ENCODE results near the gene RHEX. TPM values are rescaled to one million over a fixed set of nuclear protein-coding genes. Genes with fewer than 3 reads are reported as not detected.

The RHEX gene
- total RNA-seq, 1 donor from 2014 or later: not detected

- Histone ChIP-seq H3K36me3 (no peaks in the 10 kb centered on the region), H3F3A (ENCODE audit: low read depth) (no peaks in the 10 kb centered on the region), H3K79me2 (ENCODE audit: low read depth) (no peaks in the 10 kb centered on the region), H3K9me3 (ENCODE audit: low read depth) (no peaks in the 10 kb centered on the region), H3K4me2 (no peak overlapping the region), H3K27ac (no peak overlapping the region), H3K4me3 (no peak overlapping the region), H3K27me3 (no peaks in the 10 kb centered on the region), H4K20me1 (ENCODE audit: low read depth) (no peaks in the 10 kb centered on the region), H3K9ac (no peak overlapping the region), H3K4me1 (no peaks in the 10 kb centered on the region), H2AFZ (replicated peaks) (no peak overlapping the region)
- TF ChIP-seq CTCF (IDR thresholded peaks at IDR 0.05) (no peak), EZH2phosphoT487 (IDR thresholded peaks at IDR 0.05) (no peak), EZH2 (IDR thresholded peaks at IDR 0.05) (no peak)
- peaks cover 5% of the 10 kb centered on the region for H3K9me3 Mint-ChIP-seq
- no peak overlapping the region for H3K27ac Mint-ChIP-seq
- H3K36me3 Mint-ChIP-seq: no peaks in the 10 kb centered on the region
- H3K4me1 Mint-ChIP-seq: peaks cover 29% of the 10 kb centered on the region
- H3K27me3 Mint-ChIP-seq (ENCODE audit: insufficient read depth, low read depth): peaks cover 8% of the 10 kb centered on the region
- no peak for DNase-seq (ENCODE audit: low spot score)
- H3K4me3 Mint-ChIP-seq: no peak overlapping the region
These were observed 82.3 kb downstream of the RHEX start for GRCh38 chr1:206135248-206135647.

- Histone ChIP-seq H3K27me3 (no peaks in the 10 kb centered on the region), H3K36me3 (no peaks in the 10 kb centered on the region), H3K4me2 (no peak overlapping the region), H3K9ac (no peak overlapping the region), H3K79me2 (ENCODE audit: low read depth) (no peaks in the 10 kb centered on the region), H3K27ac (no peak overlapping the region), H3K4me3 (no peak overlapping the region), H3K9me3 (ENCODE audit: low read depth) (no peaks in the 10 kb centered on the region), H2AFZ (replicated peaks) (no peak overlapping the region), H3F3A (ENCODE audit: low read depth) (no peaks in the 10 kb centered on the region), H3K4me1 (no peaks in the 10 kb centered on the region), H4K20me1 (ENCODE audit: low read depth) (no peaks in the 10 kb centered on the region)
- no peak overlapping the region for H3K4me3 Mint-ChIP-seq
- DNase-seq (ENCODE audit: low spot score): no peak
- peak overlapping the region; percentile 53 for H3K27ac Mint-ChIP-seq
- H3K4me1 Mint-ChIP-seq: peaks cover 29% of the 10 kb centered on the region
- no peak for TF ChIP-seq EZH2 (IDR thresholded peaks at IDR 0.05)
- TF ChIP-seq CTCF (IDR thresholded peaks at IDR 0.05): no peak
- no peak for TF ChIP-seq EZH2phosphoT487 (IDR thresholded peaks at IDR 0.05)
- peaks cover 11% of the 10 kb centered on the region for H3K27me3 Mint-ChIP-seq (ENCODE audit: insufficient read depth, low read depth)
- peaks cover 14% of the 10 kb centered on the region for H3K9me3 Mint-ChIP-seq
- no peaks in the 10 kb centered on the region for H3K36me3 Mint-ChIP-seq
These were observed 83.3 kb downstream of the RHEX start for GRCh38 chr1:206136241-206136640.

GRCh38 chr1:206142011-206142410 lies 89.0 kb downstream of the RHEX start:
- Histone ChIP-seq H3K27me3 (no peaks in the 10 kb centered on the region), H3K9me3 (ENCODE audit: low read depth) (no peaks in the 10 kb centered on the region), H3K79me2 (ENCODE audit: low read depth) (no peaks in the 10 kb centered on the region), H3K4me1 (peaks cover 7% of the 10 kb centered on the region), H3K36me3 (no peaks in the 10 kb centered on the region), H3F3A (ENCODE audit: low read depth) (no peaks in the 10 kb centered on the region), H3K9ac (no peak overlapping the region), H3K4me3 (no peak overlapping the region), H2AFZ (replicated peaks) (no peak overlapping the region), H4K20me1 (ENCODE audit: low read depth) (no peaks in the 10 kb centered on the region), H3K4me2 (no peak overlapping the region), H3K27ac (no peak overlapping the region)
- TF ChIP-seq CTCF (IDR thresholded peaks at IDR 0.05): no peak
- no peak for TF ChIP-seq EZH2phosphoT487 (IDR thresholded peaks at IDR 0.05)
- no peak for TF ChIP-seq EZH2 (IDR thresholded peaks at IDR 0.05)
- no peak for DNase-seq (ENCODE audit: low spot score)
- H3K27me3 Mint-ChIP-seq (ENCODE audit: insufficient read depth, low read depth): peaks cover 13% of the 10 kb centered on the region
- peaks cover 45% of the 10 kb centered on the region for H3K4me1 Mint-ChIP-seq
- peaks cover 18% of the 10 kb centered on the region for H3K9me3 Mint-ChIP-seq
- no peak overlapping the region for H3K27ac Mint-ChIP-seq
- no peaks in the 10 kb centered on the region for H3K36me3 Mint-ChIP-seq
- H3K4me3 Mint-ChIP-seq: no peak overlapping the region

All from neural progenitor cell (in vitro differentiated cells).